OCI-LY1 (cell line): ENCODE data around the gene NSUN5.
"Not testable (repeated sequence)": the region's sequence is repeated elsewhere in the genome, so short reads cannot be mapped to it uniquely, and the experiment has no call there.

Experiments
- EZH2 ChIP-seq: fragments of 200-600 bp; sonication (generic), shearing (Covaris generic); IDR thresholded peaks from 2 replicates; pipeline ENCODE4 v1.8.0; 2017; ENCODE audit warnings: borderline replicate concordance, mixed run types, mild to moderate bottlenecking, antibody characterized with exemption, low read length, moderate library complexity, mixed read lengths
- TF ChIP-seq, protein P1 (sequence below): fragments of 200-600 bp; sonication (generic), shearing (Covaris generic); IDR thresholded peaks from 2 replicates; pipeline ENCODE4 v1.5.1; 2017; ENCODE audit warnings: mild to moderate bottlenecking, antibody characterized with exemption, low read length, moderate library complexity, mixed read lengths

DNA sequence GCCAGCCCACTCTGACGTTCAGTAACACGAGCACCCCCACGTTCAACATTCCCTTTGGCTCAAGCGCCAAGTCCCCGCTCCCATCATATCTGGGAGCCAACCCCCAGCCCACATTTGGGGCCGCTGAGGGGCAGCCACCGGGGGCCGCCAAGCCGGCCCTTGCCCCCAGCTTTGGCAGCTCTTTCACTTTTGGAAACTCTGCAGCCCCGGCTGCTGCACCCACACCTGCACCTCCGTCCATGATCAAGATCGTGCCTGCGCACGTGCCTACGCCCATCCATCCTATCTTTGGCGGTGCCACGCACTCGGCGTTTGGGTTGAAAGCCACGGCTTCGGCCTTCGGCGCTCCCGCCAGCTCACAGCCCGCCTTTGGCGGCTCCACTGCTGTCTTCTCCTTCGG, 10.9 kb downstream of the NSUN5 start:
- TF ChIP-seq, protein P1, sequence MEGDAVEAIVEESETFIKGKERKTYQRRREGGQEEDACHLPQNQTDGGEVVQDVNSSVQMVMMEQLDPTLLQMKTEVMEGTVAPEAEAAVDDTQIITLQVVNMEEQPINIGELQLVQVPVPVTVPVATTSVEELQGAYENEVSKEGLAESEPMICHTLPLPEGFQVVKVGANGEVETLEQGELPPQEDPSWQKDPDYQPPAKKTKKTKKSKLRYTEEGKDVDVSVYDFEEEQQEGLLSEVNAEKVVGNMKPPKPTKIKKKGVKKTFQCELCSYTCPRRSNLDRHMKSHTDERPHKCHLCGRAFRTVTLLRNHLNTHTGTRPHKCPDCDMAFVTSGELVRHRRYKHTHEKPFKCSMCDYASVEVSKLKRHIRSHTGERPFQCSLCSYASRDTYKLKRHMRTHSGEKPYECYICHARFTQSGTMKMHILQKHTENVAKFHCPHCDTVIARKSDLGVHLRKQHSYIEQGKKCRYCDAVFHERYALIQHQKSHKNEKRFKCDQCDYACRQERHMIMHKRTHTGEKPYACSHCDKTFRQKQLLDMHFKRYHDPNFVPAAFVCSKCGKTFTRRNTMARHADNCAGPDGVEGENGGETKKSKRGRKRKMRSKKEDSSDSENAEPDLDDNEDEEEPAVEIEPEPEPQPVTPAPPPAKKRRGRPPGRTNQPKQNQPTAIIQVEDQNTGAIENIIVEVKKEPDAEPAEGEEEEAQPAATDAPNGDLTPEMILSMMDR = not testable (repeated sequence)
- TF ChIP-seq EZH2 = not testable (repeated sequence)
